ENCODE results near the gene PDSS2.

Gene PDSS2

DNA sequence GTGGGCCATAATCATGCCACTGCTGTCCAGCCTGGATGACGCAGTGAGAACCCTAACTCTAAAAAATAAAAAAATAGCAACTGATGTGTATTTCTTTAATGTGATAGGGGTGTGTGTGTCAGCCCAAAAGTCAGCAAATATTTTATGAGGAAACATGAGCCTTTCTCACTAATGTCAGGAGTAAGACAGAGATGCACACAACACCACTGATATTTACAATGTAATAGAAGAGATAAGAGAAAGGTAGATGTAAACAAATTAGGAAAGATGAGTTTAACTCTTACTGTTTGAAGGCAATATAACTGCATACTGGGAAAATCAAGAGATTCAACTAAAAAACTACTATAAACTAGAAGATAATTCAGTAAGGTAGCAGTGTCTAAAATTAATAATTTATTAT, 244.0 kb downstream of the PDSS2 start:
- H3K4me3 ChIP-seq (ENCODE audit: low read depth, low read length): no peak overlapping the region
- TF ChIP-seq CTCF (IDR thresholded peaks at IDR 0.05; ENCODE audit: control insufficient read depth, extremely low read depth, insufficient read depth): no peak
- peak; percentile 72 for DNase-seq (ENCODE audit: low read depth)

DNA sequence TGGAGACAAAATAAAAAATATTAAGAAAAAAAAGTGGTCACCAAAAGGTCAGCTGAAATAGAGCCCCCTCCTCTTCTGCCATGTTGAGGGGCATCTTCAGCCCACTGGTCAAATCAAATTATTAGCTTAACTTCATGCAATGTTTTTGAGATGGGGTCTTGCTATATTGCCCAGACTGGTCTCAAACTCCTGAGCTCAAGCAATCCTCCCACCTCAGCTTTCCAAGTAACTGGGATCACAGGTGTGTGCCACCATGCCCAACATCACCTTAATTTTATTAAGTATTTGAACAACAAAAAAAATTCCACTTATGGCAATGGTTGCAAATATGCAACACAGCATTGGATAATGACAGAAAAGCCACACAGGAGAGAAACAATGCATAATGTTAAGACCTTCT, 244.7 kb downstream of the PDSS2 start:
- no peak for DNase-seq (ENCODE audit: low read depth)
- H3K4me3 ChIP-seq (ENCODE audit: low read depth, low read length): no peak overlapping the region
- no peak for TF ChIP-seq CTCF (IDR thresholded peaks at IDR 0.05; ENCODE audit: control insufficient read depth, extremely low read depth, insufficient read depth)

- TF ChIP-seq CTCF (IDR thresholded peaks at IDR 0.05; ENCODE audit: control insufficient read depth, extremely low read depth, insufficient read depth): no peak
- no peak for DNase-seq (ENCODE audit: low read depth)
- H3K4me3 ChIP-seq (ENCODE audit: low read depth, low read length): no peak overlapping the region
Measured at GRCh38 chr6:107209406-107210305, 249.7 kb downstream of the PDSS2 start.

GRCh38 chr6:107207251-107207873, 252.0 kb downstream of the PDSS2 start:
- TF ChIP-seq CTCF (IDR thresholded peaks at IDR 0.05; ENCODE audit: control insufficient read depth, extremely low read depth, insufficient read depth): no peak
- no peak overlapping the region for H3K4me3 ChIP-seq (ENCODE audit: low read depth, low read length)
- no peak for DNase-seq (ENCODE audit: low read depth)

GRCh38 chr6:107205058-107205998, 254.0 kb downstream of the PDSS2 start:
- no peak for TF ChIP-seq CTCF (IDR thresholded peaks at IDR 0.05; ENCODE audit: control insufficient read depth, extremely low read depth, insufficient read depth)
- DNase-seq (ENCODE audit: low read depth): no peak
- H3K4me3 ChIP-seq (ENCODE audit: low read depth, low read length): no peak overlapping the region

DNA sequence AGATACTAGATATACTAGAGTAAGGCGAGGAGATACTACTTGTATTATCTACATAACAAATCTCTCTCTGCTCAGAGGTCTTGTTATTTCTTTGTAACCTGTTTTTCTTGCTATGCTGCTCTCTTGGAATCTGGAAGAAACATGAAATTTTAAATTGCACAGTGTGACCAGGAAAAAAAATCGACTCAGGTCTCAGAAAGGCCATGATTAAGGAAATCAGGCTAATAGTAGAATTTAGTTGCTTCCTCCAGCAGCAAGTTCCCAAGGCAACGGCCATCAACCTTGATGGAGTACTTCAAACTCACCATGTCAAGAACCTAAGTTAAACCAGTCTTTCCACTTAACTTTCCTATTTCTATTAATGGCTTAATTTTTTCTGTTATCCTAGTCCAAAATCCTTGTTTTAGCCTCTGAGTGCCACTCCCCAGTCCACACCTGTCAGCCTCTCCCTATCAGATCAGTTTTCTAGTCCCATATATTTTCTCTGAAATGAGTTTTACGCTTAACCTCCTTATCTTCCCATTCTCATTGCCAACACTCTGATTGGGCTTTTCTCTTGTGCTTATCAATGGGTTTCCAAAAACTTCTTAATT, 256.4 kb downstream of the PDSS2 start:
- TF ChIP-seq CTCF (IDR thresholded peaks at IDR 0.05; ENCODE audit: control insufficient read depth, extremely low read depth, insufficient read depth): no peak
- DNase-seq (ENCODE audit: low read depth): peak; percentile 61
- no peak overlapping the region for H3K4me3 ChIP-seq (ENCODE audit: low read depth, low read length)
